ENCODE results near the gene MDFIC. TPM values are rescaled to one million over a fixed set of nuclear protein-coding genes. Genes with fewer than 3 reads are reported as not detected.

MDFIC gene
- total RNA-seq, 1 experiment from 2014 or later, result 16.8 TPM

DNA sequence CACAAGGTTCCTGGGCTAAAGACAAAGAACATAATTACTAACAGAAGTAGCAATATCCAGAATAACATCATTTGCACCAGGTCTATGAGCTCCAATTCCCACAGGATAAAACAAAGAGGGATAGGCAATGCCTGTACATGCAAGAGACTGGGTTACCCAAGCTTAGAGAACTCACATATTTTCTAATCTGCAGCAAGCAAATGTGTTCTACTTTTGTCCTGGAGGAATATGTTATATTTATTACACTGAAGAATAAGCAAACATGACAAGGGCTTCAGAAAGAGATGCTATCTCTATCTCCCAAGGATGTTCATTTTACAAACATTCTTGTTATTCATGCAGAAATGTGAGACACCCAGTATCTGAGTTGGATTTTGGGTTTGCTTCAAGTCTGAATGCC is 118.6 kb downstream of the MDFIC start:
- H3K27me3 ChIP-seq (ENCODE audit: control insufficient read depth, insufficient read depth, low read length), result no peaks in the 10 kb centered on the region
- DNase-seq, result no peak
- H3K36me3 ChIP-seq (replicated peaks; ENCODE audit: control insufficient read depth, insufficient read depth, low read length), result no peaks in the 10 kb centered on the region
- H3K4me3 ChIP-seq (ENCODE audit: insufficient read depth, low read depth, low read length), result no peak overlapping the region

DNA sequence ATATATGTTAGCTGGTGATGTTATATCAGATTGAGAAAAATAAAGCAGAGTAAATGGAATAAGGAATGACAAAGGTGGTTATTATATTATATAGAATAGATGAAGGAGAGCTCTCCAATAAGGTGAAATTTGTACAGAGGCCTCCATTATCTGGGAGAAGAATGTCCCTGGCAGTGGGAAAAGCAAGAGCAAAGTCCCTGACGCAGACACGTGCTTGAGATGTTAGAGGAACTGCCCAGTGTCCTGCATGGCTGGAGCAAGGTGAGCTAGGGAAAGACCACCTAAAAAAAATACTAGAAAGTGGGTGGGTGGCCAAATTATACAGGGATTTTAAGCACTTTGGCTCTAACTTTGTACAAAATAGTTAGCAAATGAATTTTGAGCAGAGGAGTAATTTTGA is 120.7 kb downstream of the MDFIC start:
- no peak for DNase-seq
- no peaks in the 10 kb centered on the region for H3K27me3 ChIP-seq (ENCODE audit: control insufficient read depth, insufficient read depth, low read length)
- H3K4me3 ChIP-seq (ENCODE audit: insufficient read depth, low read depth, low read length), result no peak overlapping the region
- H3K36me3 ChIP-seq (replicated peaks; ENCODE audit: control insufficient read depth, insufficient read depth, low read length), result no peaks in the 10 kb centered on the region

- no peak for DNase-seq
- Histone ChIP-seq H3K27me3 (ENCODE audit: control insufficient read depth, insufficient read depth, low read length) (no peaks in the 10 kb centered on the region), H3K36me3 (replicated peaks; ENCODE audit: control insufficient read depth, insufficient read depth, low read length) (no peaks in the 10 kb centered on the region), H3K4me3 (ENCODE audit: insufficient read depth, low read depth, low read length) (no peak overlapping the region)
Measured at GRCh38 chr7:115043605-115044004, 121.7 kb downstream of the MDFIC start.

GRCh38 chr7:115044224-115044623 is 122.3 kb downstream of the MDFIC start:
- Histone ChIP-seq H3K27me3 (ENCODE audit: control insufficient read depth, insufficient read depth, low read length) (no peaks in the 10 kb centered on the region), H3K4me3 (ENCODE audit: insufficient read depth, low read depth, low read length) (no peak overlapping the region), H3K36me3 (replicated peaks; ENCODE audit: control insufficient read depth, insufficient read depth, low read length) (no peaks in the 10 kb centered on the region)
- no peak for DNase-seq

- DNase-seq, result no peak
- H3K36me3 ChIP-seq (replicated peaks; ENCODE audit: control insufficient read depth, insufficient read depth, low read length), result no peaks in the 10 kb centered on the region
- H3K27me3 ChIP-seq (ENCODE audit: control insufficient read depth, insufficient read depth, low read length), result no peaks in the 10 kb centered on the region
- no peak overlapping the region for H3K4me3 ChIP-seq (ENCODE audit: insufficient read depth, low read depth, low read length)
Measured at GRCh38 chr7:115047958-115048720, 126.2 kb downstream of the MDFIC start.

- Histone ChIP-seq H3K4me3 (ENCODE audit: insufficient read depth, low read depth, low read length) (no peak overlapping the region), H3K36me3 (replicated peaks; ENCODE audit: control insufficient read depth, insufficient read depth, low read length) (no peaks in the 10 kb centered on the region), H3K27me3 (ENCODE audit: control insufficient read depth, insufficient read depth, low read length) (no peaks in the 10 kb centered on the region)
- DNase-seq, result no peak
Measured at GRCh38 chr7:115052706-115053105, 130.8 kb downstream of the MDFIC start.

GRCh38 chr7:115054478-115055065 is 132.7 kb downstream of the MDFIC start:
- H3K36me3 ChIP-seq (replicated peaks; ENCODE audit: control insufficient read depth, insufficient read depth, low read length), result no peaks in the 10 kb centered on the region
- no peak overlapping the region for H3K4me3 ChIP-seq (ENCODE audit: insufficient read depth, low read depth, low read length)
- H3K27me3 ChIP-seq (ENCODE audit: control insufficient read depth, insufficient read depth, low read length), result no peaks in the 10 kb centered on the region
- no peak for DNase-seq

DNA sequence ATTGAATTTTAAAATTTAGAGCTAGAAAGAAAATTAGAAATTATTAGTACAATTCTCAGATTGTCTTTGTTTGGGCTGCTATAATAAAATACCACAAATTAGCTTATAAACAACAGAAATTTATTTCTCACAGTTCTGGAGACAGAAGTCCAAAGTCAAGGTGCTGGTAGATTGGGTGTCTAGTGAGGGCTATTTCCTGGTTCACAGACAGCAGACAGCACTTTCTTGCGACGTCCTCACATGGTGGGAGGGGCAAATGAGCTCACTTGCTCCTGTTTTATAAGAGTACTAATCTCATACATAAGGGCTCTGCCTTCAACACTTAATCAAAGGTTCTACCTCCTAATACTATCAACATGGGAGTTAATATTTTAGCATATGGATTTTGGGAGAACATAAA is 134.1 kb downstream of the MDFIC start:
- DNase-seq, result no peak
- no peaks in the 10 kb centered on the region for H3K27me3 ChIP-seq (ENCODE audit: control insufficient read depth, insufficient read depth, low read length)
- no peaks in the 10 kb centered on the region for H3K36me3 ChIP-seq (replicated peaks; ENCODE audit: control insufficient read depth, insufficient read depth, low read length)
- H3K4me3 ChIP-seq (ENCODE audit: insufficient read depth, low read depth, low read length), result no peak overlapping the region

DNA sequence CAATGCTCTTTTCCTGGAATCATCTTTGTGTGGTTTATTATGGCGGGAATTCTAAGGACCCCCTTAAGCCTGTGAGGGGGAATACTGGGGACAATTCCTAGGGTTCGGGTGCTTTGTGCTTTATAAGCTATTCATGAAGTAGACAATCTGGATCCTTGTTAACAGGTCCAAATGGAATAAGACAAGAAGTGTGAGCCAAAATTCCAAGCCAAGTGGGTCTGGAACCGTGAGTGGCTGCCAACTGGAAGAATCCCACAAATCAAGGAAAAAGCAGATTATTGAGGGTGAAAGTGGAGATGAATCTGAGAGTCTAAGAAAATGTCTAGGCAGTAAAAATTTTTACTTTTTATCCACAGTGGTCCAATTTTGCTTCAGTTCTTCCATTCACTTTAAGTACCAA is 136.8 kb downstream of the MDFIC start:
- no peaks in the 10 kb centered on the region for H3K36me3 ChIP-seq (replicated peaks; ENCODE audit: control insufficient read depth, insufficient read depth, low read length)
- no peaks in the 10 kb centered on the region for H3K27me3 ChIP-seq (ENCODE audit: control insufficient read depth, insufficient read depth, low read length)
- no peak for DNase-seq
- no peak overlapping the region for H3K4me3 ChIP-seq (ENCODE audit: insufficient read depth, low read depth, low read length)

DNA sequence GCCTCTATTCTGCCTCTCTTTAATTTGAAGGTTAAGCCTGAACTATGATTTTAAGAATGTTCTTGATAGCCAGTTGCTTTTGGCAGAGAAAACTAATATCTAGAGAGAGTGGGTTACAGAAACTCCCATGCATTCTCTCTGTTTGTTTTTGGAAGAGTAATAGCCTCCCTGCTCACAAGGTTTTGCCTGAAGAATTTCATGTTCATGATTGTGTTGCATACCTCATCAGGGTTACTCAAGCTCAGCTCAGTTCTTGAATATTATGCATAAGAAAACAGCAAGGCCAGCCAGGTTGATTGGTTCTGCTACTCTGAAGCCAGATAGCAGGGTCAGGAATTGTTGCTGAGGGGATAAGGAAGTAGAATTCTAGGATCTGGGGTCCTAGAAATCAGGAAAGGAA is 137.4 kb downstream of the MDFIC start:
- Histone ChIP-seq H3K4me3 (ENCODE audit: insufficient read depth, low read depth, low read length) (no peak overlapping the region), H3K27me3 (ENCODE audit: control insufficient read depth, insufficient read depth, low read length) (no peaks in the 10 kb centered on the region), H3K36me3 (replicated peaks; ENCODE audit: control insufficient read depth, insufficient read depth, low read length) (no peaks in the 10 kb centered on the region)
- DNase-seq, result no peak

GRCh38 chr7:115060095-115060870 is 138.4 kb downstream of the MDFIC start:
- Histone ChIP-seq H3K36me3 (replicated peaks; ENCODE audit: control insufficient read depth, insufficient read depth, low read length) (no peaks in the 10 kb centered on the region), H3K4me3 (ENCODE audit: insufficient read depth, low read depth, low read length) (no peak overlapping the region), H3K27me3 (ENCODE audit: control insufficient read depth, insufficient read depth, low read length) (no peaks in the 10 kb centered on the region)
- DNase-seq, result no peak

GRCh38 chr7:115066050-115066449 is 144.2 kb downstream of the MDFIC start:
- no peaks in the 10 kb centered on the region for H3K27me3 ChIP-seq (ENCODE audit: control insufficient read depth, insufficient read depth, low read length)
- DNase-seq, result no peak
- no peaks in the 10 kb centered on the region for H3K36me3 ChIP-seq (replicated peaks; ENCODE audit: control insufficient read depth, insufficient read depth, low read length)
- no peak overlapping the region for H3K4me3 ChIP-seq (ENCODE audit: insufficient read depth, low read depth, low read length)

- no peaks in the 10 kb centered on the region for H3K36me3 ChIP-seq (replicated peaks; ENCODE audit: control insufficient read depth, insufficient read depth, low read length)
- DNase-seq, result no peak
- H3K27me3 ChIP-seq (ENCODE audit: control insufficient read depth, insufficient read depth, low read length), result no peaks in the 10 kb centered on the region
- no peak overlapping the region for H3K4me3 ChIP-seq (ENCODE audit: insufficient read depth, low read depth, low read length)
Measured at GRCh38 chr7:115066634-115067033, 144.7 kb downstream of the MDFIC start.

DNA sequence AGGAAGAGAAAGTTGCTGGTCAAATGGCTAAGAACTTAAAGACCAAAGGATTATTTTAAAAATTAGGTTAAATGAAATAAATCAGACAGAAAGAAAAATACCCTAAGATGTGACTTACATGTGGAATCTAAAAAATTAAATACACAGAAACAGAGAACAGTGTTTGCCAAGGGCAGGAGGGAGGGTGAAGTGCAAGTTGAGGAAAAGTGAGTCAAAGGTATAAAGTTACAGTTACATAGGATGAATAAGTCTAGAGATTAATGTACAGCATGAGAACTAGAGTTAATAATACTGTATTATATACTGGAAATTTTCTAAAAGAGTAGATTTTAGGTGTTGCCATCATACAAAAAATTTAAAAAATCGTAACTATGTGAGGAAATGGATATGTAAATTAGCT is 146.3 kb downstream of the MDFIC start:
- no peak overlapping the region for H3K4me3 ChIP-seq (ENCODE audit: insufficient read depth, low read depth, low read length)
- no peaks in the 10 kb centered on the region for H3K27me3 ChIP-seq (ENCODE audit: control insufficient read depth, insufficient read depth, low read length)
- no peaks in the 10 kb centered on the region for H3K36me3 ChIP-seq (replicated peaks; ENCODE audit: control insufficient read depth, insufficient read depth, low read length)
- no peak for DNase-seq
